Motor neuron (in vitro differentiated cells): Measurements from ENCODE around the gene ADORA3. TPM values are rescaled to one million over a fixed set of nuclear protein-coding genes. Genes with fewer than 3 reads are reported as not detected.

ENCODE experiments used
- ATAC-seq, 8 experiments: fragments of 200-7000 bp; cut with Tn5 transposase; replicated peaks in 6 of 8; 2 replicates each; pipeline ENCODE4 v1.8.0; 2021; ENCODE audit warnings: mild to moderate bottlenecking in 8 of 8, moderate library complexity in 8 of 8
- H3K27ac ChIP-seq, 2 donors: fragments of 250-450 bp; sonication (Bioruptor Pico); 2 replicates each; pipeline ENCODE4 v1.9.0; 2021; ENCODE audit warnings: antibody characterized with exemption in 2 of 2, mild to moderate bottlenecking in 2 of 2, moderate library complexity in 1 of 2
- H3K4me1 ChIP-seq, 2 donors: fragments of 250-450 bp; sonication (Bioruptor Pico); replicated peaks in 1 of 2; 2 replicates each; pipeline ENCODE4 v1.6.1; 2021; ENCODE audit warnings: antibody characterized with exemption in 2 of 2, mild to moderate bottlenecking in 2 of 2, moderate library complexity in 1 of 2
- H3K4me3 ChIP-seq, 5 donors: fragments of 250-450 bp; sonication (Bioruptor Pico); 2 replicates each; pipeline ENCODE4 v1.9.0; 2021; ENCODE audit warnings: antibody characterized with exemption in 5 of 5, mild to moderate bottlenecking in 5 of 5, moderate library complexity in 4 of 5
- whole genome bisulfite sequencing, 10 experiments: fragments of 450-650 bp; shearing (Covaris generic); methylation state at CpG; one replicate each; pipeline ENCODE4 v1.0.0; 2022; 5-methylcytosine and 5-hydroxymethylcytosine counted together
- in situ Hi-C, 9 experiments: fragments of 400-800 bp; cut with MboI; loops; one replicate each; pipeline ENCODE4 v1.15.0; 2021; ENCODE audit warnings: low sequenced_read_pairs in 9 of 9, low pct_unique_long_range_greater_than_20kb in 2 of 9; ENCODE audit not compliant: unreplicated experiment in 9 of 9
- total RNA-seq, 8 experiments: library from RNA; unstranded; fragments of 300-600 nt; gene quantifications; 2 replicates each; pipeline versions ENCODE4 v1.2.3 to v1.2.4, GENCODE V29; 2022

The ADORA3 gene
- total RNA-seq, 8 experiments from 2014 or later = 0.21 to 1.9 (median 0.29) TPM; not detected in 4

DNA sequence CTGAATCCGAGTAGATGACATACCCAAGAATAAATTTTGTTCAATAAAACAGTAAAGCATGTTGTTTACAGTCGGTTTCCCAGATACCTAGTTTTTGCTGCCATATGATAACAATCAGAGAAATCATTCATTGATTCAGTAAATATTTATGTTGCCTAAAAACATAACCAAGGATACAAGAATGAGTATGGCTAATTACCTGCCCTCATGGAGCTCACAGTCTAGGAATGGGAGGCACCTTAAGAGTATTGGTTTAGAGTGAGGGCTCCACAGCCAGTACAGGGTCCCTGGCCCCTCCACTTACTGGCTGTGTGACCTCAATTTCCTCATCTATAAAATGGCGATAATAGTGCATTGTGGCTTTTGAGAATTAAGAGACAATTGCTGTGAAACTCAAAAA is 53.2 kb downstream of the ADORA3 start:
- Histone ChIP-seq H3K4me1 (peaks cover 14 to 16% of the 10 kb centered on the region in 2 donors), H3K4me3 (peak overlapping the region; percentile 80 to 94 (median 89)), H3K27ac (peak overlapping the region; percentile 80 to 93)
- in situ Hi-C loops = no loop called here
- WGBS, 10 experiments = 0 to 58% (median 39%) methylated on average over 1 to 3 of the region's 3 CpGs
- no peak for ATAC-seq

DNA sequence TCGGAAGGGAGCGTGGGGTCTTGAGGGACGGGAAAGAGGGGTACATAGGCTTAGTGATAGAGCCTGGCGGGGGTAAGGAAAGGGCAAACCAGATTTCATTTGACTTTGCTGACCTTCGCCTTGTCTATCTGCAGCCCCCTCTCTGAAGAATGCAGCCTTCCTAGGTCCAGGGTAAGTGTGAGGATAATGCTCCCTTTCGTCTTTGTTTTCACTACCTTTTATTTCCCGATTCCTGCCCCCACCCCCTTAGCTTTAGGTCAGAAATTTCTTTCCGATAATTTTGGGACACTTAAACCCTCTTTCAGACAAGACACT is 53.8 kb downstream of the ADORA3 start:
- Histone ChIP-seq H3K4me1 (peaks cover 14 to 16% of the 10 kb centered on the region in 2 donors), H3K27ac (peak overlapping the region; percentile 80 to 93), H3K4me3 (peak overlapping the region; percentile 80 to 94 (median 89))
- no peak for ATAC-seq
- in situ Hi-C loops = no loop called here
- 0 to 3% (median 0%) methylated on average over 1 to 7 of the region's 8 CpGs; no CpG with 5 or more reads in 2 of the 10 experiments for WGBS, 10 experiments

Other genes with a start within 250 kb of the ADORA3 start
- gene CHIA, start 212.8 kb downstream of the ADORA3 start, total RNA-seq = under 1 TPM in 4 of 8 experiments, not detected in 4; 0.09 to 0.47 (median 0.16) TPM
- gene OVGP1, start 75.9 kb downstream of the ADORA3 start, total RNA-seq = 1 to 10 TPM; 1.3 to 4.7 (median 3.1) TPM
- gene WDR77, start 54.4 kb downstream of the ADORA3 start, total RNA-seq = 10 to 100 TPM; 17.4 to 50.8 (median 30.5) TPM
- gene ATP5PB, start 54.2 kb downstream of the ADORA3 start, total RNA-seq = 100 to 1,000 TPM; 219 to 363 (median 246) TPM
- gene C1orf162, start 29.6 kb downstream of the ADORA3 start, total RNA-seq = 1 to 10 TPM in 3 of 8 experiments, under 1 TPM in 5; 0.49 to 4.4 (median 0.82) TPM
- gene TMIGD3, start within 50 bp of the ADORA3 start, total RNA-seq = under 1 TPM in 2 of 8 experiments, not detected in 6; 0.32 to 0.71 TPM
- gene RAP1A, start 116.2 kb upstream of the ADORA3 start, total RNA-seq = 10 to 100 TPM; 15.2 to 42.6 (median 26.3) TPM
- 10 to 100 TPM in 1 of 8 experiments, 1 to 10 TPM in 7; 1.3 to 14.3 (median 4.7) TPM for gene INKA2, start 235.8 kb upstream of the ADORA3 start, total RNA-seq